Measurements from ENCODE around the gene LRRN2. TPM values are rescaled to one million over a fixed set of nuclear protein-coding genes. Genes with fewer than 3 reads are reported as not detected.
A peak's percentile ranks its signal among the peaks of the same experiment; 100 is the strongest.

The LRRN2 gene
- total and polyA plus RNA-seq, 9 of the 15 experiments (the other 6 are each of a cell fraction or from before 2014, with no cell fraction given): 0.05 TPM; not detected in 8

DNA sequence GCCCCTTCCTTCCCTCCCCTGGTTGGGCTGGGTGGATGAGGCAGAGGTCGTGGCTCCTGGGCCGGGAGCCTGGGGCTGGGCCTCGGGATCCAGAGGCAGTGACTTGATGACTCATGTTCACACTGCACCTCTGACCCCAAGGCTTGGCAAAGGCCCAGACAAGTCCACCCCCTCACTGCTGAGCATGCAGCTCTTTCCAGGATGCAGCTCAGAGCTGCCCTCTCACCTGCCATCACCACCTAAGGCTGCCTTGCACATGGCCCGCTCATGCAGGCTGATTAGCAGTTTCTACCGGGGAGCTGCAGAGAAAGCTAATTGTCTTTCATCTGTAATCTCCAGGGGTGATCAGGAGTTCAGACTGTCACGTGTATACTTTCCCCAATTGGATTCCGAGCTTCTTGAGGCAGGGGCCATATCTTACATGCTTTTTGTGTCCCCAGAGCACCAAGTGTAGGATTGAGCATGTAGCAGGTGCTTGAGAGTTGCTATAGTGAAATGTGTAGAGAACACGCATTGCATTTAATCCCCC lies 62.1 kb downstream of the LRRN2 start (continued):
- TF ChIP-seq, protein P1, sequence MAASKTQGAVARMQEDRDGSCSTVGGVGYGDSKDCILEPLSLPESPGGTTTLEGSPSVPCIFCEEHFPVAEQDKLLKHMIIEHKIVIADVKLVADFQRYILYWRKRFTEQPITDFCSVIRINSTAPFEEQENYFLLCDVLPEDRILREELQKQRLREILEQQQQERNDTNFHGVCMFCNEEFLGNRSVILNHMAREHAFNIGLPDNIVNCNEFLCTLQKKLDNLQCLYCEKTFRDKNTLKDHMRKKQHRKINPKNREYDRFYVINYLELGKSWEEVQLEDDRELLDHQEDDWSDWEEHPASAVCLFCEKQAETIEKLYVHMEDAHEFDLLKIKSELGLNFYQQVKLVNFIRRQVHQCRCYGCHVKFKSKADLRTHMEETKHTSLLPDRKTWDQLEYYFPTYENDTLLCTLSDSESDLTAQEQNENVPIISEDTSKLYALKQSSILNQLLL (CRISPR knock-in tag; IDR thresholded peaks at IDR 0.05; ENCODE audit: borderline replicate concordance): no peak
- TF ChIP-seq THRAP3 (IDR thresholded peaks at IDR 0.05; ENCODE audit: borderline replicate concordance) (no peak), KLF13 (tag; IDR thresholded peaks at IDR 0.05; ENCODE audit: borderline replicate concordance, low read depth) (no peak), HMG20B (CRISPR knock-in tag; IDR thresholded peaks at IDR 0.05) (no peak), ZNF561 (CRISPR knock-in tag; conservative IDR thresholded peaks at IDR 0.05) (no peak), KAT7 (CRISPR knock-in tag; IDR thresholded peaks at IDR 0.05; ENCODE audit: borderline replicate concordance) (no peak), SIRT6 (IDR thresholded peaks at IDR 0.05; ENCODE audit: low read depth, low read length) (no peak), ELF1 (tag; IDR thresholded peaks at IDR 0.05) (no peak), JUND (IDR thresholded peaks at IDR 0.05; ENCODE audit: borderline replicate concordance, low read depth, low read length) (peak; percentile 99), JUND (tag; IDR thresholded peaks at IDR 0.05; ENCODE audit: borderline replicate concordance, low read depth, low read length) (peak; percentile 96), GTF2E2 (tag; IDR thresholded peaks at IDR 0.05) (0 out of 2 replicates have a peak, but pooled peaks have one; percentile 41)
- TF ChIP-seq, protein P2, sequence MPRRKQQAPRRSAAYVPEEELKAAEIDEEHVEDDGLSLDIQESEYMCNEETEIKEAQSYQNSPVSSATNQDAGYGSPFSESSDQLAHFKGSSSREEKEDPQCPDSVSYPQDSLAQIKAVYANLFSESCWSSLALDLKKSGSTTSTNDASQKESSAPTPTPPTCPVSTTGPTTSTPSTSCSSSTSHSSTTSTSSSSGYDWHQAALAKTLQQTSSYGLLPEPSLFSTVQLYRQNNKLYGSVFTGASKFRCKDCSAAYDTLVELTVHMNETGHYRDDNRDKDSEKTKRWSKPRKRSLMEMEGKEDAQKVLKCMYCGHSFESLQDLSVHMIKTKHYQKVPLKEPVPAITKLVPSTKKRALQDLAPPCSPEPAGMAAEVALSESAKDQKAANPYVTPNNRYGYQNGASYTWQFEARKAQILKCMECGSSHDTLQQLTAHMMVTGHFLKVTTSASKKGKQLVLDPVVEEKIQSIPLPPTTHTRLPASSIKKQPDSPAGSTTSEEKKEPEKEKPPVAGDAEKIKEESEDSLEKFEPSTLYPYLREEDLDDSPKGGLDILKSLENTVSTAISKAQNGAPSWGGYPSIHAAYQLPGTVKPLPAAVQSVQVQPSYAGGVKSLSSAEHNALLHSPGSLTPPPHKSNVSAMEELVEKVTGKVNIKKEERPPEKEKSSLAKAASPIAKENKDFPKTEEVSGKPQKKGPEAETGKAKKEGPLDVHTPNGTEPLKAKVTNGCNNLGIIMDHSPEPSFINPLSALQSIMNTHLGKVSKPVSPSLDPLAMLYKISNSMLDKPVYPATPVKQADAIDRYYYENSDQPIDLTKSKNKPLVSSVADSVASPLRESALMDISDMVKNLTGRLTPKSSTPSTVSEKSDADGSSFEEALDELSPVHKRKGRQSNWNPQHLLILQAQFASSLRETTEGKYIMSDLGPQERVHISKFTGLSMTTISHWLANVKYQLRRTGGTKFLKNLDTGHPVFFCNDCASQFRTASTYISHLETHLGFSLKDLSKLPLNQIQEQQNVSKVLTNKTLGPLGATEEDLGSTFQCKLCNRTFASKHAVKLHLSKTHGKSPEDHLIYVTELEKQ (CRISPR knock-in tag; IDR thresholded peaks at IDR 0.05): no peak
- TF ChIP-seq, protein P3, sequence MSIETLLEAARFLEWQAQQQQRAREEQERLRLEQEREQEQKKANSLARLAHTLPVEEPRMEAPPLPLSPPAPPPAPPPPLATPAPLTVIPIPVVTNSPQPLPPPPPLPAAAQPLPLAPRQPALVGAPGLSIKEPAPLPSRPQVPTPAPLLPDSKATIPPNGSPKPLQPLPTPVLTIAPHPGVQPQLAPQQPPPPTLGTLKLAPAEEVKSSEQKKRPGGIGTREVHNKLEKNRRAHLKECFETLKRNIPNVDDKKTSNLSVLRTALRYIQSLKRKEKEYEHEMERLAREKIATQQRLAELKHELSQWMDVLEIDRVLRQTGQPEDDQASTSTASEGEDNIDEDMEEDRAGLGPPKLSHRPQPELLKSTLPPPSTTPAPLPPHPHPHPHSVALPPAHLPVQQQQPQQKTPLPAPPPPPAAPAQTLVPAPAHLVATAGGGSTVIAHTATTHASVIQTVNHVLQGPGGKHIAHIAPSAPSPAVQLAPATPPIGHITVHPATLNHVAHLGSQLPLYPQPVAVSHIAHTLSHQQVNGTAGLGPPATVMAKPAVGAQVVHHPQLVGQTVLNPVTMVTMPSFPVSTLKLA (conservative IDR thresholded peaks at IDR 0.05): peak in 1 of 2 experiments; percentile 47; a peak in 2 of 4 replicates
- TF ChIP-seq, protein P4, sequence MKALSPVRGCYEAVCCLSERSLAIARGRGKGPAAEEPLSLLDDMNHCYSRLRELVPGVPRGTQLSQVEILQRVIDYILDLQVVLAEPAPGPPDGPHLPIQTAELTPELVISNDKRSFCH (CRISPR knock-in tag; IDR thresholded peaks at IDR 0.05): no peak
- TF ChIP-seq, protein P4 (tag; IDR thresholded peaks at IDR 0.05): no peak
- TF ChIP-seq, protein P5, sequence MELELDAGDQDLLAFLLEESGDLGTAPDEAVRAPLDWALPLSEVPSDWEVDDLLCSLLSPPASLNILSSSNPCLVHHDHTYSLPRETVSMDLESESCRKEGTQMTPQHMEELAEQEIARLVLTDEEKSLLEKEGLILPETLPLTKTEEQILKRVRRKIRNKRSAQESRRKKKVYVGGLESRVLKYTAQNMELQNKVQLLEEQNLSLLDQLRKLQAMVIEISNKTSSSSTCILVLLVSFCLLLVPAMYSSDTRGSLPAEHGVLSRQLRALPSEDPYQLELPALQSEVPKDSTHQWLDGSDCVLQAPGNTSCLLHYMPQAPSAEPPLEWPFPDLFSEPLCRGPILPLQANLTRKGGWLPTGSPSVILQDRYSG (tag; conservative IDR thresholded peaks at IDR 0.05; ENCODE audit: low read depth): no peak
- TF ChIP-seq, protein P6, sequence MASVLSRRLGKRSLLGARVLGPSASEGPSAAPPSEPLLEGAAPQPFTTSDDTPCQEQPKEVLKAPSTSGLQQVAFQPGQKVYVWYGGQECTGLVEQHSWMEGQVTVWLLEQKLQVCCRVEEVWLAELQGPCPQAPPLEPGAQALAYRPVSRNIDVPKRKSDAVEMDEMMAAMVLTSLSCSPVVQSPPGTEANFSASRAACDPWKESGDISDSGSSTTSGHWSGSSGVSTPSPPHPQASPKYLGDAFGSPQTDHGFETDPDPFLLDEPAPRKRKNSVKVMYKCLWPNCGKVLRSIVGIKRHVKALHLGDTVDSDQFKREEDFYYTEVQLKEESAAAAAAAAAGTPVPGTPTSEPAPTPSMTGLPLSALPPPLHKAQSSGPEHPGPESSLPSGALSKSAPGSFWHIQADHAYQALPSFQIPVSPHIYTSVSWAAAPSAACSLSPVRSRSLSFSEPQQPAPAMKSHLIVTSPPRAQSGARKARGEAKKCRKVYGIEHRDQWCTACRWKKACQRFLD (CRISPR knock-in tag; IDR thresholded peaks at IDR 0.05): no peak

Measured in K562 (cell line).